GM12873 (cell line): Measurements from ENCODE around the gene DAB2IP.

Source experiments
- TF ChIP-seq, protein P1 (sequence below): IDR thresholded peaks from 2 replicates; pipeline ENCODE4 v1.5.1; 2012; ENCODE audit warnings: low read depth, mild to moderate bottlenecking, moderate library complexity, low read length, control low read depth; ENCODE audit not compliant: insufficient read depth; ENCODE audit errors: missing control alignments

The DAB2IP gene

DNA sequence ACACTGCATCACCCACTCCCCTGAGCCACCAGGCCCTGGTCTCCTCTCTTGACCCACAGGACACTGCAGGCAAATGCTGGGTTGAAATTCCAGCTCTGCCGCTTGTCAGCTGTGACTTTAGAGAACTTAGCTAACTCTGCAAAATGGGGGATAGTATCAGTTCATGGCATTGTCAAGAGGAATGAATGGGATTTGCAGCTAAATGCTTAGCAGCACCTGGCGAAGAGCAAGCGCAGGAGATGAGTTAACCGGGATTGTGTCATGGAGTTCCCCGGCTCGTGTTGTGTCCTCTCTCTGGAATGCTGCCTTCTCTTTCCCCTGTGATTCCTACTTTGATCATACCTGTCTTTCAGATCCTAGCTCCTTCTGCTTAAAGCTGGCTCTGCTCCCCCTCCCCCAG, 67.1 kb downstream of the DAB2IP start:
- TF ChIP-seq, protein P1, sequence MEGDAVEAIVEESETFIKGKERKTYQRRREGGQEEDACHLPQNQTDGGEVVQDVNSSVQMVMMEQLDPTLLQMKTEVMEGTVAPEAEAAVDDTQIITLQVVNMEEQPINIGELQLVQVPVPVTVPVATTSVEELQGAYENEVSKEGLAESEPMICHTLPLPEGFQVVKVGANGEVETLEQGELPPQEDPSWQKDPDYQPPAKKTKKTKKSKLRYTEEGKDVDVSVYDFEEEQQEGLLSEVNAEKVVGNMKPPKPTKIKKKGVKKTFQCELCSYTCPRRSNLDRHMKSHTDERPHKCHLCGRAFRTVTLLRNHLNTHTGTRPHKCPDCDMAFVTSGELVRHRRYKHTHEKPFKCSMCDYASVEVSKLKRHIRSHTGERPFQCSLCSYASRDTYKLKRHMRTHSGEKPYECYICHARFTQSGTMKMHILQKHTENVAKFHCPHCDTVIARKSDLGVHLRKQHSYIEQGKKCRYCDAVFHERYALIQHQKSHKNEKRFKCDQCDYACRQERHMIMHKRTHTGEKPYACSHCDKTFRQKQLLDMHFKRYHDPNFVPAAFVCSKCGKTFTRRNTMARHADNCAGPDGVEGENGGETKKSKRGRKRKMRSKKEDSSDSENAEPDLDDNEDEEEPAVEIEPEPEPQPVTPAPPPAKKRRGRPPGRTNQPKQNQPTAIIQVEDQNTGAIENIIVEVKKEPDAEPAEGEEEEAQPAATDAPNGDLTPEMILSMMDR: no peak

DNA sequence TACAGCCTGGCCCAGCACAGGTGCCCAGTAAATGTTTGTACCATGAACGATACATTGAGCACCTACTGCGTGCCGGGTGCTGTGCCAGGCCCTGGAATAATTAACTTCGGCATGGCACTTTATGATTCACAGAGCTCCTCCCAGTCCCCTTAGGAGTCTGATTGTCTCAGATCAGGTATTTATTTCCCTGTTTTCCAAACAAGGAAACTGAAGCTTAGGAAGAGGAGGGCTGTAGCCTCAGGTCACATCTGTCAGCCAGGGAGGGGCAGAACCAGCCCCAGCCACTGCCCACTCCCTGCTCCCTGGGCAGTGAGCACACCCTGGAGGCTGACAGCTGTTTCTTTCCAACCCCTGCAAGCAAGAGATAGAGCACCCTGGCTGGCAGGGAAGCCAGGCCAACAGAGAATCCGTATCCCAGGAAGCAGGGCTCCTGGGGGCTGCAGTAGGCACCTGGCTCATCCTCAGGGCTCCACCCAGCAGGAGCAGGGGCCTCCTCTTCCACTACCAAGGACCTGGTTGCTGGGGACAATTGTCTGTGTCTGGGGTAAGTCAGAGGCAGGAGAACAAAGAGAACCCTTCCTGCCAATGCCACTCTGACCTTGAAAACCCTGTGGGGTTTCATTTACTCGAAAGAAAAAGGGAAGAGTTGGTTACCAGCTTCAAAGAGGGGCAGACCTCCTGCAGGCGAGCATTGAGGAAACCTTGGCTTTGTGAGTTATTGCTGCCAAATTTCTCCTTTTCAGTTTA, 69.0 kb downstream of the DAB2IP start:
- TF ChIP-seq, protein P1: no peak

DNA sequence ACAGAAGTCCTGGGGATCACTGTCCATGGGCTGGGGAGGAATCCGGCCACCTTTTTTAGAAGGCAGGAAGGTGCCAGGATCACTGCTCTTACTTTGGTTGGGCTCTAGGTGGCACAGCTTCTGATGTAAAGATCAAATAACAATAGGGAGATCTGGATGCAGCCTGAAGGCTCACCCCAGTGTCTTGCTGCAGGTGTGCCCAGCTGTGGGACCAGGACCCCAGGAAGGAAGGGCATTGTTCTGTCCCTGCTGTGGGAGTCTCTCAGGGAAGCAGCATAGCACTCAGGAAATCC, 69.6 kb downstream of the DAB2IP start:
- TF ChIP-seq, protein P1: peak; percentile 16

DNA sequence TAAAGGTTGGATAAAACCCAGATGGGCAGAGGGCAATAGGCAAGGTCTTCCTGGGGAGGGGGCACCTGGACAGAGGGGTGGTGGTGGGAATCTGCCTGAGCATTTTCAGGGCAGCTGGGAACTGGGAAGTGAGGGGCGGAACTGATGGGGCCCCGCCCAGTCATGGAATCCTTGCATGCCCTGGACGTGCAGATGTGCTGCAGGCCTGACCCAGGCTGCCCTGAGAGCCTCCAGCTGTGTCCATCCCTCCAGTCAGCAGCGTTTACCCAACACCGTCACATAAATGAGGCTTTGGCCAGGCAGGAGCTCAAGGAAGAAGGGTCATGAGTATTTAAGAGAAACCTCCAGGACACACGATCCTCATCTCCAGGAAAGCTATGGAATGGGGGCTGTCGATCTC, 70.3 kb downstream of the DAB2IP start:
- TF ChIP-seq, protein P1: no peak

DNA sequence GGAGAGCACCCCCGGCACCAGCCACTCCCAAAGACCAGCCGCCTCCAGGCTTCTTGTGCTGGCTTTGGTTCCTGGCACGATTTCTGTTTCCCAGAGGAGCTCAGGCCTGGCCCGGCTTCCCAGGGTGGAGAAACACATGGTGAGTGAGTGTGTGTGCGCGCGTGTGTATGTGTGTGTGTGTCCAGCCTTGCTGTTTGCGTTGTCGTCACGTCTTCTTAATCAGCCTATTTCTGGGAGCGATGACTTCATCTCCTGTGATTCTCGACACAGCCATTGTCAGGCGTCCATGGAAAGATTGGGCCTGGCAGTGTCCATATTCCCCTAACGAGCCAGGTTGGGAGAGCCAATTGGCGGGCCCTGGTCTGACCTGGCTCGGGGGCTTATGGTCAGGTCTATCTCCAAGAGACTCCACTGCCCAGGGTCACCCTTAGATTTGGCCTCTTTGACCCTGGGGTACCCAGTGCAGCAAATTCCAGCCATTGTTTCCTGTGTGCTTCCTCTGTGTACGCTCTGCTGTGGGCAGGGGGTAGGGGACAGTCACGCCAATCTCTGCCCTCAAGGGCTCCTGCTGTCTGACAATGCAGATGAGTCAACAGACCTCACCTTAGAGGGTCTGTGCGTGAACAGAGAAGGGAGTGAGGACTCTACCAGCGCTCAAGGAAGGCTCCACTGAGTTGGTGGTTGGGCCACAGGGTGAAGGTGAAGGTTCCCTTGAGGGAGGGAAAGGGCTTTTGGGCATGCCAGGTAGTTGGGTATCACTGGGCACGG, 73.8 kb downstream of the DAB2IP start:
- TF ChIP-seq, protein P1: no peak

DNA sequence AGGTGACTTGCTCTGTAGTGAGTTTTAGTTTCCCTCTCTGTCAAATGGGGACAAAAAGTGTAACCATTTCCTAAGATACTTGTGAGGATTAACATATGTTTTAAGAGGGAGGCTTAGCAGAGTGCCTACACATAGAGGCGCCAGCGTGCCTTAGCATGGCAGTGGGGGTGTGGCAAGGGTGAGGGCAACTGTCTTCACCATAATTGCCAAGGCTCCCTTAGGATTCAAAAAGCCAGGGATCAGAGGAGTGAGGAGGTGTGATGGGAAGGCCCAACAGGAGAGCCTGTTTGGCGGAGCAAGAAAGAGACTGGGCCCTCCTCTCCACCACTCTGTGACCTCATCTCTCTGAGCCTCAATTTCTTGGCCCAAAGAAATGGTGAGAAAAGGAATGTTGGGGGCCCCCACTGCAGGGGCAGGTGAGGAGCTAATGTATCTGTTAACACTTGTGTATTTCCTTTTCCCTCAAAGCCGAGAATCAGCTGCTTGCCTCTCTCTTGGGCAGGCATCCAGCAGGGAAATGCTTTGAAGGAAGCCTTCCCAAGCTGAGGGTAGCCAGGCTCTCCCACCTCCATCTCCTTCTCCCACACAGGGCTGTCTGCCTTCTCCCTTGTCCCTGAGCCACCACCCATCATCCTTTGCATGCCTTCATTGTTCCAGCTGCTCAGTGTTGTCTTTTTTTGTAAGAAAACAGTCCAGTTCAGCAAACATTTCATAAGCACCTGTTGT, 76.0 kb downstream of the DAB2IP start:
- TF ChIP-seq, protein P1: no peak

DNA sequence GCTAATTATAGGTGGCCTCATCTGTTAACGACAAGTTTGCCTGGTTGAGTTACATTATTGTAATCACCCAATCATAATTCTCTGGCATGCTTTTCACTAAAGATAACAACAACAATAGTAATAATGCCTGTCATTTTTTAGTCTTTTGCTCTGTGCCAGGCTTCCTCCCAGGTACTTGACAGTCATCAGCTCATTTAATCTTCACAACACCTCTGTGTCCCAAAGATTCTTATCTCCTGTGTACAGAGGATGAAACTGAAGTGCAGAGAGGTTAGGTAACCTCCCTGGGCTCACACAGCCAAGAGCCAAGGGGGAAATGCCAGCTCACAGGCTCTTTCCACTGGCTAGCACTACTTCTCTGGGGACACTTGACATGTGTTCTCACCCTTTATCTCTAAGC, 77.5 kb downstream of the DAB2IP start:
- TF ChIP-seq, protein P1: no peak
